Measurements from ENCODE around the gene MARF1.

GRCh38 chr16:15643946-15644250 lies 944 bp upstream of the MARF1 start:
- TF ChIP-seq POLR2A (IDR thresholded peaks at IDR 0.05; ENCODE audit: low read depth, low read length) (no peak), POLR2AphosphoS5 (IDR thresholded peaks at IDR 0.05; ENCODE audit: low read depth, low read length) (no peak), TAF1 (IDR thresholded peaks at IDR 0.05; ENCODE audit: borderline replicate concordance, low read depth, low read length) (no peak)

All from GM12892 (cell line).